Kidney capillary endothelial cell (primary cell): ENCODE results near the gene ZBTB49.
"Not testable (repeated sequence)": the region's sequence is repeated elsewhere in the genome, so short reads cannot be mapped to it uniquely, and the experiment has no call there.

Source experiments
- DNase-seq: peaks from one replicate; pipeline ENCODE4 v3.0.0-alpha.2; 2018; ENCODE audit warnings: low spot score

The ZBTB49 gene

DNA sequence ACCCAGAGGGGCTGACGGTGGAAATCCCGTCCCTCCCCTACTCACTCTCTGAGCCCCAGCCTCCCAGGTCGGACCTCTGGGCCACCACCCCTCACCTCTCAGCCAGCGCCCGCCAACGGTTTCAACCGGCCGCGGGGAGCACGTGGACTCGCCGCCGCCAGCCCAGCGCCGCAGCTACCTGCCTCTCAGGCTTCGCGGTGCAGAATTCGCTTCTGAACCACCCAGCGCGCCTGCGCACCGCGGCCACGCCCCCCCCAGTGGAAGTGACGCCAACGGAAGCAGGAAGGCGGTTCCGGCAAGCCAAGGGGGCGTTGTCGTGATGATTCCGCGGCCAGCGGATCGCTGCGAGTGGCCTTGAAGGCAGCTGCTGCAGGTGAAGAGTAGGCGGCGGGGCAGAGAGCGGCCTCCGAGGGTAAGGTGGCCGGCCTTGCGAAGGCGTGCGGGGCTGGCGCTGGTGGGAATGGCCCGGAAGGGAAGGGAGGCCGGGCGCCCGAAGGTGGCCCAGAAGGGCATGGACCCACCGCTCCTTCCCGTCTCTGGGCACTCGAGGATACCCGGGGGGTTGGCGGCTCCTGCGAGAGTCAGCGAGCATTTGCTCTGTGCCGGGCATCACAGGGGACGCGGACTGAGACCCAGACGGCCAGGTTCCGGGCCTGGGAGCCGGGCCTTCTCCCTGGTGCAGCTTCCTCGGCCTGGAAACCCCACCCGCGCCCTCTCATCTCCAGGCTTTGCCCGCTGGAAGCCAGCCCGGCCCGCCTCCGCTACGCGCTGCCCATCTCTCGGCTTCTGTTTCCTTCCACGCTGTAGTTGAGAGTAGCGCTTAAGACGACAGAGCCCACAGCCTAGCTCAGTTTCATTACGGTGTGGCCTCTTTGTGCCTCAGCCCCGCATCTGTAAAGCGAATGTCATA, at the start of gene ZBTB49, which contains the start of gene LYAR:
Gene ZBTB49, plus strand, starts transcription at position 311 of the 910 bp plus-strand sequence. CDS start 9,695 bp downstream, outside the sequence.
Gene LYAR, minus strand, starts transcription at position 214 of the 910 bp plus-strand sequence. CDS start 6,412 bp downstream, outside the sequence.
- peak; percentile 82 for DNase-seq

DNA sequence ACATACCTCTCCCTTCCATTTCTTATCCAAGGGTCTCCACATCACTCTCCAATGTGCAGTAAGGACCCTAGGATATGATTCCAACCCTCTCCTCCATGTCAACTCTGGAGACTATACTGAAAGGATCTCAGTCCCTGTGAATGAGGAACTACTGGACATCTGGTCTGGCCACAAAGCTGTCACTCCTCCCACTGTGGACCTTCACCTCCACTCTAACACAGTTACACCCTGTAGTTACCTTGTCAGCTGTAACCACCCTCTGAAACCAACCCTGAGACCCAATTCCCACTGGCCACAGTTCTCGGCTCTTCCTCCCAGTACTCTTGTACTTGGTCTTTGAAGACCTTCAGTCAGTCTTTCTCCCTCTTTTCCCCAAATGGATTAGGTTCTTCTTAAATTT, 44.9 kb upstream of the ZBTB49 start:
- DNase-seq, result no peak

DNA sequence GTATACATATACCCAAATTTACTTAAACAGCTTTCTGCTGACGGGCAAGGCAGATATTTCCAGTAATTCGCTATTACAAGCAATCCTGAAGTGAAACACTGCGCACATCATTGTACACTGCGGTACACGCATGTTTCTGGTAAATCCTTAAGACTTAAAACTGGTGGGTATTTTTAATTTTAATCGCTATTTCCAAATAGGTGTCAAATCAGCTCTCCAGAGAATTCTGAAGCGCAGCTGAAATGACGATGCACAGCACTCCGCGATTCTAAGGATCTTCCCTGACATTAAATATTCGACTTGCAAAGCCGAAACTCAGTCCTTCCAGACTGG, 42.4 kb upstream of the ZBTB49 start:
- DNase-seq, result peak; percentile 23

DNA sequence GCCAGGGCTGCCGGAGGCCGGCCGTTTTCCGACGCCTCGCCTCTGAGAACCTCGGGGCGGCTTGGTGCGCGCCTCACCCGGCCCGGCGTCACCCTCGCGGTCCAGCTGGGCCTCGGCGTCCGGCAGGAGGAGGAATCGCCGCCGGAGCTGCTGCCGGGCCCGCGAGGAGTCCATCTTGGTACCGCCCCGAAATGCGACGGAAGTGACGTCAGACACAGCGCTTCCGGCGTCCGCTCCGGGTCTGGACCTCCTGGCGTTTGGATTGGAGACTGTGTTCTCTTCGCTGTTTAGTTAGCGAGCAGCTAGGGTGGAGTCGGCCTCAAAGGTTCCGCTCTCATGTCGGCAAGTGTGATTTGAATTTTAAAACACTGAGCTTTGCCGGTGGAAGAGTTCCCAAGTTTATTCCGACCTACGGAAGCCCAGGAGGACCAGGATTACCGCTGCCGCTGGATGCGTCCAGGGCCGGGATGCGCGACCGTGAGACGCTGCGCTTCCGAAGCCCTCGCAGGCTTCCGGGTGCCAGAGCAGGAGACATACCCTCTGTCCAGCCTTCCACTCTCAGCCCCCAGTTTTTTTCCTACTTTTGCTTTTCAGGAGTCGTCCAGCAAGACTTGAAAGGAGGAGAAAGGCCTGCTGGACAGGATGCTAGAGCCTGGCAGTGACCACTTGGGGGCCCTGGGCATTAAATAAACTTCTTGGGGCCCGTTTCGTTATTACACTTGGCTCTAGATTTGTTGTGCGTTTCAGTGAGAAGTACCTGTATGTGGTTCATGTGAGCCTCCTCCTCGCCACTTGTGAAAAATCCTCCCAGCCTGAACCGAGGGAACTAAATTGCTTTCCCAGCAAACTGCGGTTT, 41.8 kb upstream of the ZBTB49 start, which contains the start of gene TMEM128:
Gene TMEM128, minus strand, starts transcription at position 195 of the 856 bp plus-strand sequence. Its CDS starts 21 bp downstream, at position 174.
- peak; percentile 90 for DNase-seq

DNA sequence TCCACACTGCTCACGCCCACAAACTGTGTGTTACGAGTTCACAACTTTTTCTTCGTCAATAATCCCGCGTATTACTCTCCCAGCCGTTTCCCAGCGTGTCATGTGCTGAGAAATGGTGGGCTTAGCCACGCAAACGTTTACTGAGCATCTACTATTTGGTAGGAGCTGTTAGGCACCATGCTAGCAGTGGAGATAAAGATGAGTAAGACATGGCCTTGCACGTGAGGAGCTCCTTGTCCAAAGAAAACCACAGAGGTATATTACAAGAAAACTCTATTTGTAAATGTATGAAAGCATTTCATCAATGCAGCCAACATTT, 41.2 kb upstream of the ZBTB49 start:
- DNase-seq, result no peak

DNA sequence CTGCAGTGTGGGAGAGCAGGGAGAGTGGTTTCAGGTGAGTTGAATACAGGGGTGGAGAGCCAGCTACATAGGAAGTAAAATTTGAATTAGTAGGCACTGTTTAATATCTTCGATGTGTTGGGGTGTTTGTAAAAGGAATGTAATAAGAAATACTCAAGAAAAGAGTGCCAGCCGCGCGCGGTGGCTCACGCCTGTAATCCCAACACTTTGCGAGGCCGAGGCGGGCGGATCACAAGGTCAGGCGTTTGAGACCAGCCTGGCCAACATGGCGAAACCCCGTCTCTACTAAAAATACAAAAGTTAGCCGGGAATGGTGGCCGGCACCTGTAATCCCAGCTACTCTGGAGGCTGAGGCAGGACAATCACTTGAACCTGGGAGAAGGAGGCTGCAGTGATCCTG, 40.7 kb upstream of the ZBTB49 start:
- DNase-seq, result not testable (repeated sequence)

GRCh38 chr4:4249866-4250265, 40.2 kb upstream of the ZBTB49 start:
- DNase-seq, result no peak

- DNase-seq, result no peak
These were observed 35.9 kb upstream of the ZBTB49 start for GRCh38 chr4:4254199-4254598.

DNA sequence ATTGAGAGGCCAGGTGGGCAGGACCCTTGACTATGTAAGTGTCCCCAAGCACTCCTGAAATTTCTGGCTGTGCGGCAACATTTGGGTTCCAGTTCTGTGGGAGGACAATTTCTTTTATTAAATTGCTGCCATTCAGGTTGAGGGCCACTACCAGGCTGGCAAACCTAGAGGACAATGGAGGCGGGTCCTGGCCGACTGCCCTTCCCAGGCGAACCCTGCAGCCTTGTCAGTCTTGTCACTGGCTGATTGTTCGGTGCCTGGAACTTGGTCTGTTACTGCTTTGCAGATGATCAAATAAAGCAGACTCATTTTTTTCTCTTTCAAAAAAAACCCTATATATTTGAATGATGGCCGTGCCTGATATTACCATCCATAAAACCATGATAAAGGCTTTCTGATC, 35.4 kb upstream of the ZBTB49 start:
- no peak for DNase-seq

DNA sequence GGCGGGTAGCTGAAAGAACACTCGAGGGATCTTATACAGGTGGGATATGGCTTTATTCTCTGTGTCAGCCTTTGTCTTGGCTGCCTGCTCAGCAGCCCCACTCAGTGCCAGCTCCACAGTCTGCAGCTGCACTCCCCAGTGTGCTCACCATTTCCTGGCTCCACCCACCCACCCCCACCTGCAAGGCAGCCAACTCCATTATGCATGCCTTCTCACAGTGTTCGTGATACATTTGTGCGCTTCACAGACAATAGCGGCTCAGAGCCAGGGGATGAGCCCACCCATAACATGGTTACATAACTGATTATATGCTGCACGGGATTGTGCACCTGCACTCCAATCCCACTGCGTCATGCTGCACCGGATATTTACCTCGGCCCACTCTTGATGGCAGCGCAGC, 33.3 kb upstream of the ZBTB49 start:
- DNase-seq, result no peak

GRCh38 chr4:4257705-4258104, 32.3 kb upstream of the ZBTB49 start:
- DNase-seq, result not testable (repeated sequence)

GRCh38 chr4:4259484-4260100, 30.5 kb upstream of the ZBTB49 start:
- no peak for DNase-seq

DNA sequence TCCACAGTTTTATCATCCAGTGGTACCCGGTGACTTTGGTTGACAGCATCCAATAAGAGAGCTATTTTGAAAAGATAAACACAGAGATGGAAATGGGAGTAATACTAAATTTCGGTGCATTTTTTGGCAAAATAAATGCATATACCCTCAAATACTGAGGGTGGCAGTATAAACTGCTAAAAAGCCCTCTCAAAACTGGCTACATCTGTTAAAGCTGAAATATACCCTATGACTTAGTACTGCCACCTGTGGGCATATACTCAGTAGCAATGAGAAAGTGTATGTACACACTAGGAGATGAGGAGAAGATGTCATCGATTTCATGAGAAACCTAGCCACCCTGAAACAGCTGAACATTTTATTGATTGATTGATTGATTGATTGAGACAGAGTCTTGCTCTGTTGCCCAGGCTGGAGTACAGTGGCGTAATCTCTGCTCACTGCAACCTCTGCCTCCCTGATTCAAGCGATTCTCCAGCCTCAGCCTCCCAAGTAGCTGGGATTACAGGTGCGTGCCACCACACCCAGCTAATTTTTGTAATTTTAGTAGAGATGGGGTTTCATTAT, 29.8 kb upstream of the ZBTB49 start:
- peak; percentile 37 for DNase-seq

- DNase-seq, result no peak
These were observed 22.1 kb upstream of the ZBTB49 start for GRCh38 chr4:4267981-4268380.

DNA sequence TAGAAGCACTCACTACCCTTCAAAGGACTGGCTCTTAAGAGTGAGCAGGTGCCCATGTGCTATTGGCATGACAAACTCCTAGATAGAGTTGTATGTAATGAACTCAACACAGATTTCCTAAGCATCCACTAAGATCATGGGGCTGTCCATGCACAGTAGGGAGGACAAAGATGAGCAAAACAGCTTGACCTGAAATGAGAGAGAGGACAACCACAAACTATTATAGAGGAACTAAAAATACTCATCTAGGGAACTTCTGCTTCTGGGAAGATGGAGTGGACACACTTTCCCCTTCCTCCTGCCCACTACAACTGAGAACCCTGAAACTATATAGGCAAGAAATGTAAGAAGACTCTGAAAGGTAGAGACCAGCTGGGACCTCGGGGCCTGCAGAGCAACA, 21.3 kb upstream of the ZBTB49 start:
- DNase-seq, result no peak

- DNase-seq, result no peak
These were observed 20.7 kb upstream of the ZBTB49 start for GRCh38 chr4:4269331-4269731.

GRCh38 chr4:4269856-4270255, 20.2 kb upstream of the ZBTB49 start:
- peak; percentile 59 for DNase-seq

DNA sequence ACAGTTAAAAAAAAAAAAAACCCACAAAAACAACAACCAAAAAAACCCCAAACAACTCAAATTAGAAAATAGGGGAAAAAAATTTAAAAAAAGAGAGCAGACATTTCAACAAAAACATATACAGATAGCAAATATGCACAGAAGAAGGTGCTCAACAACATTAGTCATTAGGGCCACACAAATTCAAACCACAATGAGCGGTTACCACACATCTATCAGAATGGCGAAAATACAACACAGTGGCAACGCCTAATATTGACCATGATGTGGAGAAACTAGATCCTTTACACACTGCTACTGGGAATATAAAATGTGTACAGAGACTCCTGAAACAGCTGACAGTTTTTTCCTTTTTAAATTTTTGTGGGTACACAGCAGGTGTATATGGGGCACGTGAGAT, 19.5 kb upstream of the ZBTB49 start:
- no peak for DNase-seq

GRCh38 chr4:4271912-4272311, 18.1 kb upstream of the ZBTB49 start:
- DNase-seq, result no peak

DNA sequence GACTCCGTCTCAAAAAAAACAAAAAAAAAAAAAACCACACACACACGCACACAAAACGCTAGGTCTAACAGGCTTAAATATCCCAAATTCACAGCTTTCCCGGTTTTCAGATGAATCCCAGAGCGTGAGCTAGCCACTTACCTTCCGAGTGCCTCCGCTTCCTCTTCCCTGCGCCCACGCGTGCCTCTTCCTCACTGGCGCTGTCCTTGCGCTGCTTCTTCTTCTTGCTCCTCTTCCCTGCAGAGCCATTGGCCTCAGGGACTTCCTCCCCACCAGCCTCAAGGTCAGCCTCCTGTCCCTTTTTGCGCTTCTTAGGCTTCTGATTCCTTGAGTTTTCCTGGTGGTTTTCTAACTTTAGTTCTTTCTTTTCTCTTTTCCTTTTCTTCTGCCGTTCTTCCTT, 15.8 kb upstream of the ZBTB49 start:
- DNase-seq, result no peak

- no peak for DNase-seq
These were observed 12.5 kb upstream of the ZBTB49 start for GRCh38 chr4:4277531-4277930.

GRCh38 chr4:4281787-4282186, 8.3 kb upstream of the ZBTB49 start:
- DNase-seq, result no peak
